HEK293 (cell line): ENCODE data around the gene CSN1S1.

Experiments
- CTCF ChIA-PET: fragments of 350-600 bp; formaldehyde crosslinking; extraction: SDS; loops from one replicate; lab custom pipeline; 2021; ENCODE audit warnings: antibody characterized with exemption; lab: Yijun Ruan, JAX
- POLR2A ChIA-PET: fragments of 300-600 bp; formaldehyde crosslinking; extraction: SDS; loops from one replicate; lab custom pipeline; 2020; ENCODE audit warnings: antibody characterized with exemption, inconsistent platforms; lab: Yijun Ruan, JAX
- H3K27ac ChIP-seq: fragments of 200-500 bp; sonication (Bioruptor generic); 2 replicates; pipeline ENCODE4 v1.5.1; 2014; ENCODE audit warnings: low read depth, low read length, control low read depth, inconsistent platforms; ENCODE audit errors: extremely low read depth
- H3K36me3 ChIP-seq, 2 experiments: fragments of 200-500 bp in 1 of 2; sonication (Bioruptor generic) in 1 of 2; 1 replicate in 1 of 2; 2 replicates in 1 of 2; pipeline ENCODE4 v1.5.1; 2014 to 2017; ENCODE audit warnings: inconsistent platforms in 2 of 2, low read length in 2 of 2; ENCODE audit not compliant: control insufficient read depth in 2 of 2, insufficient read depth in 1 of 2
- H3K4me1 ChIP-seq: fragments of 200-500 bp; sonication (Bioruptor generic); 2 replicates; pipeline ENCODE4 v1.5.1; 2014; ENCODE audit warnings: mild to moderate bottlenecking, low read length, inconsistent platforms; ENCODE audit not compliant: control insufficient read depth, insufficient read depth
- H3K4me3 ChIP-seq: 2 replicates; pipeline ENCODE4 v1.5.1; 2011; ENCODE audit warnings: low read depth, mild to moderate bottlenecking, control low read depth, low read length, moderate library complexity
- H3K9me3 ChIP-seq: fragments of 200-500 bp; sonication (Bioruptor generic); 2 replicates; pipeline ENCODE4 v1.5.1; 2014; ENCODE audit warnings: low read depth, low read length, inconsistent platforms; ENCODE audit not compliant: control insufficient read depth, insufficient read depth
- HOXA7 ChIP-seq: sonication (generic); formaldehyde crosslinking; IDR thresholded peaks from 2 replicates; pipeline ENCODE4 v1.8.1; 2022; ENCODE audit warnings: missing genetic modification reagents, borderline replicate concordance
- MEIS1 ChIP-seq: sonication (generic); formaldehyde crosslinking; IDR thresholded peaks from 2 replicates; pipeline ENCODE4 v1.8.1; 2022; ENCODE audit warnings: missing genetic modification reagents, mild to moderate bottlenecking, borderline replicate concordance
- OVOL3 ChIP-seq: fragments of 450-650 bp; formaldehyde crosslinking; IDR thresholded peaks from 2 replicates; pipeline ENCODE4 v1.5.1; 2016; ENCODE audit warnings: missing biosample characterization, missing genetic modification characterization
- RBAK ChIP-seq: fragments of 450-650 bp; formaldehyde crosslinking; IDR thresholded peaks from 2 replicates; pipeline ENCODE4 v1.5.1; 2016; ENCODE audit warnings: missing biosample characterization, missing genetic modification characterization
- SCRT2 ChIP-seq: fragments of 450-650 bp; formaldehyde crosslinking; IDR thresholded peaks from 2 replicates; pipeline ENCODE4 v1.5.1; 2016; ENCODE audit warnings: missing biosample characterization, missing genetic modification characterization
- SP7 ChIP-seq: fragments of 450-650 bp; formaldehyde crosslinking; IDR thresholded peaks from 2 replicates; pipeline ENCODE4 v1.5.1; 2016; ENCODE audit warnings: missing biosample characterization, missing genetic modification characterization
- ZNF112 ChIP-seq: fragments of 450-650 bp; formaldehyde crosslinking; IDR thresholded peaks from 2 replicates; pipeline ENCODE4 v1.5.0; 2017; ENCODE audit warnings: missing biosample characterization, missing genetic modification characterization
- ZNF114 ChIP-seq: fragments of 450-650 bp; formaldehyde crosslinking; IDR thresholded peaks from 2 replicates; pipeline ENCODE4 v1.5.0; 2017; ENCODE audit warnings: missing biosample characterization, missing genetic modification characterization
- ZNF132 ChIP-seq: fragments of 450-650 bp; formaldehyde crosslinking; IDR thresholded peaks from 2 replicates; pipeline ENCODE4 v1.5.1; 2017; ENCODE audit warnings: missing biosample characterization, missing genetic modification characterization, borderline replicate concordance
- ZNF155 ChIP-seq: fragments of 450-650 bp; formaldehyde crosslinking; IDR thresholded peaks from 2 replicates; pipeline ENCODE4 v1.5.1; 2016; ENCODE audit warnings: missing biosample characterization, missing genetic modification characterization
- ZNF2 ChIP-seq: fragments of 450-650 bp; formaldehyde crosslinking; IDR thresholded peaks from 2 replicates; pipeline ENCODE4 v1.5.1; 2016; ENCODE audit warnings: missing biosample characterization, missing genetic modification characterization
- ZNF302 ChIP-seq: fragments of 450-650 bp; formaldehyde crosslinking; IDR thresholded peaks from 2 replicates; pipeline ENCODE4 v1.5.1; 2016; ENCODE audit warnings: missing biosample characterization, missing genetic modification characterization, low read depth
- ZNF37A ChIP-seq: fragments of 450-650 bp; IDR thresholded peaks from 2 replicates; pipeline ENCODE4 v1.5.1; 2018; ENCODE audit warnings: missing biosample characterization, missing genetic modification characterization
- ZNF48 ChIP-seq: fragments of 450-650 bp; formaldehyde crosslinking; IDR thresholded peaks from 2 replicates; pipeline ENCODE4 v1.5.1; 2016; ENCODE audit warnings: missing biosample characterization, missing genetic modification characterization
- ZNF549 ChIP-seq: fragments of 450-650 bp; IDR thresholded peaks from 2 replicates; pipeline ENCODE4 v1.5.1; 2018; ENCODE audit warnings: missing biosample characterization, missing genetic modification characterization, mild to moderate bottlenecking, inconsistent platforms, moderate library complexity
- ZNF561 ChIP-seq: fragments of 450-650 bp; IDR thresholded peaks from 2 replicates; pipeline ENCODE4 v1.5.1; 2018; ENCODE audit warnings: missing biosample characterization, missing genetic modification characterization, borderline replicate concordance
- ZNF571 ChIP-seq: fragments of 450-650 bp; formaldehyde crosslinking; IDR thresholded peaks from 2 replicates; pipeline ENCODE4 v1.5.0; 2017; ENCODE audit warnings: missing biosample characterization, missing genetic modification characterization
- ZNF610 ChIP-seq: fragments of 450-650 bp; formaldehyde crosslinking; IDR thresholded peaks from 2 replicates; pipeline ENCODE4 v1.5.1; 2016; ENCODE audit warnings: missing biosample characterization, missing genetic modification characterization, borderline replicate concordance
- ZNF629 ChIP-seq: fragments of 450-650 bp; formaldehyde crosslinking; IDR thresholded peaks from 2 replicates; pipeline ENCODE4 v1.5.1; 2017; ENCODE audit warnings: missing biosample characterization, missing genetic modification characterization
- ZNF658 ChIP-seq: fragments of 450-650 bp; formaldehyde crosslinking; IDR thresholded peaks from 2 replicates; pipeline ENCODE4; 2016; ENCODE audit warnings: missing biosample characterization, missing genetic modification characterization
- ZNF664 ChIP-seq: fragments of 450-650 bp; formaldehyde crosslinking; IDR thresholded peaks from 2 replicates; pipeline ENCODE4 v1.5.1; 2016; ENCODE audit warnings: missing biosample characterization, missing genetic modification characterization
- ZNF677 ChIP-seq: fragments of 450-650 bp; IDR thresholded peaks from 2 replicates; pipeline ENCODE4 v1.5.0; 2018; ENCODE audit warnings: missing biosample characterization, mild to moderate bottlenecking, missing genetic modification characterization, moderate library complexity
- ZNF747 ChIP-seq: fragments of 450-650 bp; formaldehyde crosslinking; IDR thresholded peaks from 2 replicates; pipeline ENCODE4 v1.5.1; 2016; ENCODE audit warnings: missing biosample characterization, missing genetic modification characterization
- ZXDB ChIP-seq: fragments of 450-650 bp; formaldehyde crosslinking; IDR thresholded peaks from 2 replicates; pipeline ENCODE4 v1.5.1; 2016; ENCODE audit warnings: missing biosample characterization, missing genetic modification characterization
- TF ChIP-seq, protein P1 (sequence below): fragments of 450-650 bp; formaldehyde crosslinking; IDR thresholded peaks from 2 replicates; pipeline ENCODE4 v1.5.1; 2017; ENCODE audit warnings: missing biosample characterization, missing genetic modification characterization
- TF ChIP-seq, protein P2 (sequence below): fragments of 450-650 bp; formaldehyde crosslinking; IDR thresholded peaks from 2 replicates; pipeline ENCODE4 v1.5.1; 2017; ENCODE audit warnings: missing biosample characterization, missing genetic modification characterization
- TF ChIP-seq, protein P3 (sequence below): fragments of 450-650 bp; formaldehyde crosslinking; IDR thresholded peaks from 2 replicates; pipeline ENCODE4 v1.5.1; 2016; ENCODE audit warnings: missing biosample characterization, missing genetic modification characterization

Gene CSN1S1

DNA sequence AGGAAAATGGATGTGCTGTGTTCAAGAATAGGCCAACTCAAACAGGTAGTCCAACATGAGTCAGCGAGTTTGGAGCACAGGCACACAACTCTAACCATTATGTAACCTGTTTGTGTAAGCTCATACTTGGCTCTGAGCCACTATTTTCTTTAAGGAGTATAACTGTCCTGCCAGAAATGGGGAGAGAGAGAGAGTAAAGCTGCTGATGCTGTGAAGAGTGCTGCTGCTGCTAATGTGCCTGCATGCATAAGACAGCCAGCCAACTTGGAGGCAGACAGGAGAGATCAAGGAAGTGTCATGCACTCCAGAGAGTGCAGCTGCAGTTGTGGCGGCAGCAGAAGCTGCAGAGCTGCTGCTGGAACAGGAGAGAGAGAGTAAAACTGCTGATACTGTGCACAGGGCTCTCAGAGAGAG lies 53.2 kb downstream of the CSN1S1 start:
- no peaks in the 10 kb centered on the region for H3K9me3 ChIP-seq
- TF ChIP-seq, protein P1, sequence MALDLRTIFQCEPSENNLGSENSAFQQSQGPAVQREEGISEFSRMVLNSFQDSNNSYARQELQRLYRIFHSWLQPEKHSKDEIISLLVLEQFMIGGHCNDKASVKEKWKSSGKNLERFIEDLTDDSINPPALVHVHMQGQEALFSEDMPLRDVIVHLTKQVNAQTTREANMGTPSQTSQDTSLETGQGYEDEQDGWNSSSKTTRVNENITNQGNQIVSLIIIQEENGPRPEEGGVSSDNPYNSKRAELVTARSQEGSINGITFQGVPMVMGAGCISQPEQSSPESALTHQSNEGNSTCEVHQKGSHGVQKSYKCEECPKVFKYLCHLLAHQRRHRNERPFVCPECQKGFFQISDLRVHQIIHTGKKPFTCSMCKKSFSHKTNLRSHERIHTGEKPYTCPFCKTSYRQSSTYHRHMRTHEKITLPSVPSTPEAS, result no peak
- TF ChIP-seq SCRT2, result 0 out of 2 replicates have a peak, but pooled peaks have one; percentile 32
- H3K36me3 ChIP-seq, result no peaks in the 10 kb centered on the region
- no peaks in the 10 kb centered on the region for H3K4me1 ChIP-seq
- CTCF ChIA-PET, result interaction anchor here (0.6 kb wide), 1 partner anchor 213 kb away, joined by 3 read pairs; no protein-coding TSS in a partner anchor
- POLR2A ChIA-PET, result no interaction called here
- no peak overlapping the region for H3K27ac ChIP-seq
- no peak overlapping the region for H3K4me3 ChIP-seq

DNA sequence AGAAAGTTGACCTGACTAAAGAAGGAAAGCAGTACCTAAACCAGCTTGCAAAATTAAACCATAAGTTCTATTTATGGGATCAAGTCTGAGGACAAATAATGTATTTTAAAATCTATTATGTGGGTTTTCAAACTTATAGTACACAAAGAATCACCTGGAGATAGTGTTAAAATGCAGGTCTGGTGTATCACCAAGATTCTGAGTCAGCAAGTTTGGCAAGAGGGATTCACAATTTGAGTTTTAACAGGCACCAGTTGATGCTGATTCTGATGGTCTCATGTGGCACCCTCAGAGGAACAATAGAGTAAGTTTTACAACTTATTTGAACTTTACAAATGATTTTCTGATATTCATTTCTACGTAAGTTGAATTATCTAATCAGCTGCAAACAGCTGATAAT lies 55.8 kb downstream of the CSN1S1 start:
- Histone ChIP-seq H3K9me3 (no peaks in the 10 kb centered on the region), H3K27ac (no peak overlapping the region)
- TF ChIP-seq ZNF747 (tag by site-specific recombination) (no peak), ZNF561 (tag by site-specific recombination) (no peak)
- TF ChIP-seq, all 188 proteins: peak for 0
- Histone ChIP-seq H3K36me3 (no peaks in the 10 kb centered on the region), H3K4me3 (no peak overlapping the region), H3K4me1 (no peaks in the 10 kb centered on the region)
- CTCF ChIA-PET, result interaction anchor here (0.6 kb wide), 1 partner anchor 27 kb away, joined by 3 read pairs; no protein-coding TSS in a partner anchor
- POLR2A ChIA-PET, result no interaction called here

DNA sequence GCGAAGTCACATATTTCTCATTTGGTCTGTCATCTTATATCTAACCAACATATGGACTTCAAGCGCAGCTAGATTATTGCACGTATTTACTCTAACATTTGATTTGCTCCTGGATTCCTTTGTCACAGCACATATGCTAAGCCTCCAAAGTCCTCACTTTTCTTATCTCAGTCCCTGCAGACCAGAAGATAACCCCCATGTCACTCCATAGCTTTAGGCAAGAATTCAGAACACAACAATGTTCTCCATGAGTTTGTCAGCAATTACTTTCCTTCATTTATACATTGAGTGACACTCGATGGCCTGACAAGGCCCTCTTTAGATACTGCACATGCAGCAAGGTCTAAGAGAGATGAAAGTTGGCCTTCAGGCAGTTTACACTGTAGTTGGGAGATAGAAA lies 60.1 kb downstream of the CSN1S1 start:
- POLR2A ChIA-PET, result no interaction called here
- no peak overlapping the region for H3K27ac ChIP-seq
- TF ChIP-seq RBAK (tag by site-specific recombination) (no peak), ZNF37A (tag by site-specific recombination) (no peak), ZNF112 (tag by site-specific recombination) (no peak), MEIS1 (CRISPR knock-in tag) (no peak), ZNF155 (tag by site-specific recombination) (no peak), ZXDB (no peak), ZNF302 (tag by site-specific recombination) (no peak), ZNF664 (tag by site-specific recombination) (no peak), ZNF132 (no peak), ZNF114 (tag by site-specific recombination) (no peak), ZNF549 (tag by site-specific recombination) (no peak)
- TF ChIP-seq, protein P2, sequence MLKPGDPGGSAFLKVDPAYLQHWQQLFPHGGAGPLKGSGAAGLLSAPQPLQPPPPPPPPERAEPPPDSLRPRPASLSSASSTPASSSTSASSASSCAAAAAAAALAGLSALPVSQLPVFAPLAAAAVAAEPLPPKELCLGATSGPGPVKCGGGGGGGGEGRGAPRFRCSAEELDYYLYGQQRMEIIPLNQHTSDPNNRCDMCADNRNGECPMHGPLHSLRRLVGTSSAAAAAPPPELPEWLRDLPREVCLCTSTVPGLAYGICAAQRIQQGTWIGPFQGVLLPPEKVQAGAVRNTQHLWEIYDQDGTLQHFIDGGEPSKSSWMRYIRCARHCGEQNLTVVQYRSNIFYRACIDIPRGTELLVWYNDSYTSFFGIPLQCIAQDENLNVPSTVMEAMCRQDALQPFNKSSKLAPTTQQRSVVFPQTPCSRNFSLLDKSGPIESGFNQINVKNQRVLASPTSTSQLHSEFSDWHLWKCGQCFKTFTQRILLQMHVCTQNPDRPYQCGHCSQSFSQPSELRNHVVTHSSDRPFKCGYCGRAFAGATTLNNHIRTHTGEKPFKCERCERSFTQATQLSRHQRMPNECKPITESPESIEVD (tag by site-specific recombination), result no peak

DNA sequence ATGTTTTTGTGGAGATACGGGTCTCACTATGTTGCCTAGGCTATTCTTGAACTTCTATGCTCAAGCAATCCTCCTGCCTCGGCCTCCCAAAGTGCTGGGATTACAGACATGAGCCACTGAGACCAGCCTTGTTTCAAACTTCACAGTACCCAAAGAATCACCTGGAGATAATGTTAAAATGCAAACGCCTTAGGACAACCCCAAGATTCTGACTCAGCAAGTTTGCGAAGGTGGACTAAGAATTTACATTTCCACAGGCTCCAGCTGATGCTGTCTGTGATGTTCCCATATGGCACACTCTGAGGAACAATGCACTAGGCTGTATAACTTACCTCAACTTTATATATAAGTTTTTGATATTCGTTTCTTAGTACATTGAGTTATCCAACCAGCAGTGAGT lies 63.9 kb downstream of the CSN1S1 start:
- Histone ChIP-seq H3K4me3 (no peak overlapping the region), H3K9me3 (no peaks in the 10 kb centered on the region), H3K4me1 (no peaks in the 10 kb centered on the region), H3K36me3 (no peaks in the 10 kb centered on the region), H3K27ac (no peak overlapping the region)
- POLR2A ChIA-PET, result no interaction called here
- CTCF ChIA-PET, result no interaction called here
- no peak for TF ChIP-seq ZNF610 (tag by site-specific recombination)
- no peak for TF ChIP-seq ZNF2 (tag by site-specific recombination)
- no peak for TF ChIP-seq SP7 (tag by site-specific recombination)
- TF ChIP-seq ZNF677, result no peak
- TF ChIP-seq ZNF629 (tag by site-specific recombination), result no peak
- no peak for TF ChIP-seq OVOL3
- TF ChIP-seq ZNF48 (tag by site-specific recombination), result no peak
- TF ChIP-seq ZNF571, result no peak
- TF ChIP-seq, protein P3, sequence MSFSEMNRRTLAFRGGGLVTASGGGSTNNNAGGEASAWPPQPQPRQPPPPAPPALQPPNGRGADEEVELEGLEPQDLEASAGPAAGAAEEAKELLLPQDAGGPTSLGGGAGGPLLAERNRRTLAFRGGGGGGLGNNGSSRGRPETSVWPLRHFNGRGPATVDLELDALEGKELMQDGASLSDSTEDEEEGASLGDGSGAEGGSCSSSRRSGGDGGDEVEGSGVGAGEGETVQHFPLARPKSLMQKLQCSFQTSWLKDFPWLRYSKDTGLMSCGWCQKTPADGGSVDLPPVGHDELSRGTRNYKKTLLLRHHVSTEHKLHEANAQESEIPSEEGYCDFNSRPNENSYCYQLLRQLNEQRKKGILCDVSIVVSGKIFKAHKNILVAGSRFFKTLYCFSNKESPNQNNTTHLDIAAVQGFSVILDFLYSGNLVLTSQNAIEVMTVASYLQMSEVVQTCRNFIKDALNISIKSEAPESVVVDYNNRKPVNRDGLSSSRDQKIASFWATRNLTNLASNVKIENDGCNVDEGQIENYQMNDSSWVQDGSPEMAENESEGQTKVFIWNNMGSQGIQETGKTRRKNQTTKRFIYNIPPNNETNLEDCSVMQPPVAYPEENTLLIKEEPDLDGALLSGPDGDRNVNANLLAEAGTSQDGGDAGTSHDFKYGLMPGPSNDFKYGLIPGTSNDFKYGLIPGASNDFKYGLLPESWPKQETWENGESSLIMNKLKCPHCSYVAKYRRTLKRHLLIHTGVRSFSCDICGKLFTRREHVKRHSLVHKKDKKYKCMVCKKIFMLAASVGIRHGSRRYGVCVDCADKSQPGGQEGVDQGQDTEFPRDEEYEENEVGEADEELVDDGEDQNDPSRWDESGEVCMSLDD, result no peak
- no peak for TF ChIP-seq HOXA7
- TF ChIP-seq ZNF658, result no peak

More for the DNA sequence above, 60.1 kb downstream of the CSN1S1 start:
- CTCF ChIA-PET, result no interaction called here
- Histone ChIP-seq H3K36me3 (no peaks in the 10 kb centered on the region), H3K4me3 (no peak overlapping the region), H3K9me3 (no peaks in the 10 kb centered on the region), H3K4me1 (no peaks in the 10 kb centered on the region)
